K562 (cell line): Measurements from ENCODE around the gene PPP1R14B. TPM values are rescaled to one million over a fixed set of nuclear protein-coding genes. Genes with fewer than 3 reads are reported as not detected.

Source experiments
- ATF2 ChIP-seq: sonication (generic); formaldehyde crosslinking; IDR thresholded peaks from 2 replicates; pipeline ENCODE4 v1.8.1; 2022; ENCODE audit warnings: missing genetic modification reagents
- BCOR ChIP-seq: fragments of 450-650 bp; IDR thresholded peaks from 2 replicates; pipeline ENCODE4 v1.6.1; 2016
- CREB3L1 ChIP-seq: fragments of 450-650 bp; IDR thresholded peaks from 2 replicates; pipeline ENCODE4 v1.6.1; 2014; ENCODE audit warnings: low read depth, mild to moderate bottlenecking, moderate library complexity, borderline replicate concordance
- CTBP1 ChIP-seq: fragments of 450-650 bp; IDR thresholded peaks from 2 replicates; pipeline ENCODE4 v1.6.1; 2016; ENCODE audit warnings: borderline replicate concordance
- FOXA3 ChIP-seq, 2 experiments: fragments of 450-650 bp in 1 of 2; sonication (generic) in 1 of 2; formaldehyde crosslinking; IDR thresholded peaks in 1 of 2; conservative IDR thresholded peaks in 1 of 2; 2 replicates each; pipeline versions ENCODE4 v1.4.0 to v1.8.0; 2020 to 2022; ENCODE audit warnings: mild to moderate bottlenecking in 2 of 2, missing genetic modification reagents in 1 of 2
- KAT7 ChIP-seq: sonication (generic); formaldehyde crosslinking; IDR thresholded peaks from 2 replicates; pipeline ENCODE4 v1.8.0; 2022; ENCODE audit warnings: missing genetic modification reagents, mild to moderate bottlenecking, borderline replicate concordance
- MTF1 ChIP-seq: fragments of 250-450 bp; sonication (Bioruptor Pico); IDR thresholded peaks from 2 replicates; pipeline ENCODE4 v1.9.0; 2021; ENCODE audit warnings: moderate library complexity, mild to moderate bottlenecking, inconsistent platforms, borderline replicate concordance
- NFATC3 ChIP-seq: fragments of 450-650 bp; IDR thresholded peaks from 2 replicates; pipeline ENCODE4 v1.6.1; 2017; ENCODE audit warnings: mild to moderate bottlenecking
- PRPF4 ChIP-seq: fragments of 200-400 bp; formaldehyde crosslinking; IDR thresholded peaks from one replicate; pipeline ENCODE4 v1.6.1; 2017; ENCODE audit warnings: low read length, low read depth, mild to moderate bottlenecking; ENCODE audit not compliant: insufficient read depth, poor library complexity, severe bottlenecking
- ZNF444 ChIP-seq: fragments of 250-450 bp; sonication (Bioruptor Pico); IDR thresholded peaks from 2 replicates; pipeline ENCODE4 v1.4.0; 2020; ENCODE audit warnings: mild to moderate bottlenecking, moderate library complexity
- ZNF511 ChIP-seq: sonication (generic); formaldehyde crosslinking; IDR thresholded peaks from 2 replicates; pipeline ENCODE4 v1.8.0; 2022; ENCODE audit warnings: mild to moderate bottlenecking, missing genetic modification reagents
- ZNF561 ChIP-seq: fragments of 450-650 bp; formaldehyde crosslinking; conservative IDR thresholded peaks from 2 replicates; pipeline ENCODE4 v1.4.0; 2020; ENCODE audit warnings: mild to moderate bottlenecking, moderate library complexity
- ZNF695 ChIP-seq: fragments of 450-650 bp; formaldehyde crosslinking; IDR thresholded peaks from 2 replicates; pipeline ENCODE4 v1.4.0; 2020; ENCODE audit warnings: mild to moderate bottlenecking, moderate library complexity
- ZSCAN29 ChIP-seq: fragments of 450-650 bp; IDR thresholded peaks from 2 replicates; pipeline ENCODE4 v1.6.1; 2017
- polyA plus RNA-seq, 8 experiments: library from polyadenylated mRNA; depleted of rRNA in 4 of 8; stranded (reverse) in 5 of 8; unstranded in 3 of 8; fragments of >200 nt; fragmentation: Nextera tagmentation in 2 of 8; fragmentation: Illumina TruSeq in 1 of 8; extraction: Ambion mirVana in 2 of 8; extraction: Trizol in 1 of 8; gene quantifications; 2 replicates each; pipeline versions ENCODE4 v1.2.1 to v1.2.3, GENCODE V29; 2011 to 2014; ENCODE audit warnings: inconsistent platforms in 1 of 8, missing spikeins in 1 of 8
- total RNA-seq, 7 experiments: library from RNA; depleted of rRNA in 6 of 7; stranded (reverse); fragments of >200 nt in 6 of 7; fragmentation: Illumina TruSeq in 2 of 7; extraction: Trizol in 2 of 7; gene quantifications; 2 replicates each; pipeline versions ENCODE4 v1.2.1 to v1.2.3, GENCODE V29; 2011 to 2021; ENCODE audit warnings: low replicate concordance in 1 of 7
- TF ChIP-seq, protein P1 (sequence below), 2 experiments: fragments of 450-650 bp; IDR thresholded peaks; 2 replicates each; pipeline ENCODE4 v1.6.1; 2016; ENCODE audit warnings: mild to moderate bottlenecking in 2 of 2, borderline replicate concordance in 1 of 2, low read depth in 1 of 2, moderate library complexity in 1 of 2

Gene PPP1R14B
- total and polyA plus RNA-seq, 9 of the 15 experiments (the other 6 are each of a cell fraction or from before 2014, with no cell fraction given) = 7.7 to 566 (median 212) TPM

- TF ChIP-seq ATF2 (CRISPR knock-in tag) (0 out of 2 replicates have a peak, but pooled peaks have one; percentile 58), ZNF561 (CRISPR knock-in tag) (peak; percentile 76; the same call in 1 of the 2 replicates), NFATC3 (no peak), CTBP1 (no peak), MTF1 (CRISPR knock-in tag) (no peak), ZNF511 (CRISPR knock-in tag) (peak; percentile 66; the same call in 1 of the 2 replicates), FOXA3 (CRISPR knock-in tag; conservative IDR thresholded peaks at IDR 0.05 in 1 of 2, IDR thresholded peaks at IDR 0.05 in 1 of 2) (peak in 1 of 2 experiments; percentile 58; a peak in 1 of 4 replicates), ZNF444 (no peak; the same call in 1 of the 2 replicates), CREB3L1 (no peak), BCOR (no peak), KAT7 (CRISPR knock-in tag) (peak; percentile 70; the same call in 1 of the 2 replicates), ZNF695 (CRISPR knock-in tag) (no peak), ZSCAN29 (0 out of 2 replicates have a peak, but pooled peaks have one; percentile 16), PRPF4 (no peak)
- TF ChIP-seq, protein P1, sequence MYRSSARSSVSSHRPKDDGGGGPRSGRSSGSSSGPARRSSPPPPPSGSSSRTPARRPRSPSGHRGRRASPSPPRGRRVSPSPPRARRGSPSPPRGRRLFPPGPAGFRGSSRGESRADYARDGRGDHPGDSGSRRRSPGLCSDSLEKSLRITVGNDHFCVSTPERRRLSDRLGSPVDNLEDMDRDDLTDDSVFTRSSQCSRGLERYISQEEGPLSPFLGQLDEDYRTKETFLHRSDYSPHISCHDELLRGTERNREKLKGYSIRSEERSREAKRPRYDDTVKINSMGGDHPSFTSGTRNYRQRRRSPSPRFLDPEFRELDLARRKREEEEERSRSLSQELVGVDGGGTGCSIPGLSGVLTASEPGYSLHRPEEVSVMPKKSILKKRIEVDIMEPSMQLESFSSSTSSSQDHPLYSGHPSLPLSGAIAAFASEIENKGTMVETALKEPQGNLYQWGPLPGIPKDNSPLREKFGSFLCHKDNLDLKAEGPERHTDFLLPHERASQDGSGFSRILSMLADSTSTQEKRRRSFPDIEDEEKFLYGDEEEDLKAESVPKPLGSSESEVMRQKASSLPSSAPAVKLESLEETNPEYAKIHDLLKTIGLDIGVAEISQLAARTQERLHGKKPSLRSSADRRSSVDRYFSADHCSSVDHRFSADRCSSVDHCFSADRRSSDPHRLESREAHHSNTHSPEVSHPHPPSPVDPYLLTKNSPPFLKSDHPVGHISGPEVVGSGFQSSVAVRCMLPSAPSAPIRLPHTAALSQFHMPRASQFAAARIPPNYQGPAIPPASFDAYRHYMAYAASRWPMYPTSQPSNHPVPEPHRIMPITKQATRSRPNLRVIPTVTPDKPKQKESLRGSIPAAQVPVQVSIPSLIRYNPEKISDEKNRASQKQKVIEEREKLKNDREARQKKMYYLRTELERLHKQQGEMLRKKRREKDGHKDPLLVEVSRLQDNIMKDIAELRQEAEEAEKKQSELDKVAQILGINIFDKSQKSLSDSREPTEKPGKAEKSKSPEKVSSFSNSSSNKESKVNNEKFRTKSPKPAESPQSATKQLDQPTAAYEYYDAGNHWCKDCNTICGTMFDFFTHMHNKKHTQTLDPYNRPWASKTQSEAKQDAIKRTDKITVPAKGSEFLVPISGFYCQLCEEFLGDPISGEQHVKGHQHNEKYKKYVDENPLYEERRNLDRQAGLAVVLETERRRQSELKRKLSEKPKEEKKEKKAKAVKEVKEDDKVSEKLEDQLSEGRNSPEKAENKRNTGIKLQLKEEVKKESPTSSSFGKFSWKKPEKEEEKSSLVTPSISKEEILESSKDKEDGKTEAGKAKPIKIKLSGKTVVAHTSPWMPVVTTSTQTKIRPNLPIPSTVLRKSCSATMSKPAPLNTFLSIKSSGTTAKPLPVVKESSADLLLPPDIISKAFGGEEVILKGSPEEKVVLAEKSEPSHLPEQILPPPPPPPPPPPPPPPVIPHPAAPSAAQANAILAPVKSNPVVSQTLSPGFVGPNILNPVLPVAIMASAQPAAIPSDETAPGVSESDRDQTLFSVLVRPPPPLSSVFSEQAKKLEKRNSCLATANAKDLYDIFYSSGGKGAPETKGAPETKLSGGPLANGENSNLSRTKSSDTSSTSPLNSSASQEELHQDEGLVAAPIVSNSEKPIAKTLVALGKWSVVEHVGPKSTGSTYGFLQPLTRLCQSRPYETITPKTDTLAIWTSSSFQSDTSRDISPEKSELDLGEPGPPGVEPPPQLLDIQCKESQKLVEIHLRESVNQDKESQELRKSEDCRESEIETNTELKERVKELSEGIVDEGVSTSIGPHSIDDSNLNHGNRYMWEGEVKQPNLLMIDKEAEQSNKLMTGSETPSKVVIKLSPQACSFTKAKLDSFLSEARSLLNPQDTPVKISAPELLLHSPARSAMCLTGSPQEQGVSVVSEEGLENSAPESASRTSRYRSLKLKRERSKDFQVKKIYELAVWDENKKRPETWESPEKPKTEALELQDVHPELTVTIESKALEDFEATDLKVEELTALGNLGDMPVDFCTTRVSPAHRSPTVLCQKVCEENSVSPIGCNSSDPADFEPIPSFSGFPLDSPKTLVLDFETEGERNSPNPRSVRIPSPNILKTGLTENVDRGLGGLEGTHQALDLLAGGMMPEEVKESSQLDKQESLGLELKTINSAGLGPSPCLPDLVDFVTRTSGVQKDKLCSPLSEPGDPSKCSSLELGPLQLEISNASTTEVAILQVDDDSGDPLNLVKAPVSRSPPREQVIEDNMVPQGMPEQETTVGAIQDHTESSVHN (IDR thresholded peaks at IDR 0.05; ENCODE audit: borderline replicate concordance in 1 of 2, low read depth in 1 of 2) = no peak
These were observed 22.9 kb upstream of the PPP1R14B start (continued) for GRCh38 chr11:64269540-64270220.
